GM13977 (cell line): ENCODE results near the gene GTF3C2.

Experiments
- DNase-seq: peaks from one replicate; pipeline ENCODE4 v3.0.0; 2012; ENCODE audit warnings: low spot score
- CTCF ChIP-seq: IDR thresholded peaks from 2 replicates; pipeline ENCODE4 v1.5.1; 2012; ENCODE audit warnings: mild to moderate bottlenecking, control low read depth; ENCODE audit not compliant: insufficient read depth; ENCODE audit errors: extremely low read depth, missing control alignments
- in situ Hi-C: fragments of 300-500 bp; cut with MboI; formaldehyde crosslinking; loops from one replicate; pipeline ENCODE4 v1.12.0; 2022; ENCODE audit warnings: low sequenced_read_pairs, low pct_unique_long_range_greater_than_20kb, mixed read lengths, inconsistent platforms; ENCODE audit not compliant: unreplicated experiment

Gene GTF3C2

GRCh38 chr2:27282892-27283291, 73.7 kb downstream of the GTF3C2 start:
- TF ChIP-seq CTCF = no peak
- in situ Hi-C loops = loop anchor here (10.0 to 25.0 kb wide), 3 partner anchors 178 to 446 kb away; partner anchors contain the start of genes DPYSL5 and MAPRE3
- no peak for DNase-seq

DNA sequence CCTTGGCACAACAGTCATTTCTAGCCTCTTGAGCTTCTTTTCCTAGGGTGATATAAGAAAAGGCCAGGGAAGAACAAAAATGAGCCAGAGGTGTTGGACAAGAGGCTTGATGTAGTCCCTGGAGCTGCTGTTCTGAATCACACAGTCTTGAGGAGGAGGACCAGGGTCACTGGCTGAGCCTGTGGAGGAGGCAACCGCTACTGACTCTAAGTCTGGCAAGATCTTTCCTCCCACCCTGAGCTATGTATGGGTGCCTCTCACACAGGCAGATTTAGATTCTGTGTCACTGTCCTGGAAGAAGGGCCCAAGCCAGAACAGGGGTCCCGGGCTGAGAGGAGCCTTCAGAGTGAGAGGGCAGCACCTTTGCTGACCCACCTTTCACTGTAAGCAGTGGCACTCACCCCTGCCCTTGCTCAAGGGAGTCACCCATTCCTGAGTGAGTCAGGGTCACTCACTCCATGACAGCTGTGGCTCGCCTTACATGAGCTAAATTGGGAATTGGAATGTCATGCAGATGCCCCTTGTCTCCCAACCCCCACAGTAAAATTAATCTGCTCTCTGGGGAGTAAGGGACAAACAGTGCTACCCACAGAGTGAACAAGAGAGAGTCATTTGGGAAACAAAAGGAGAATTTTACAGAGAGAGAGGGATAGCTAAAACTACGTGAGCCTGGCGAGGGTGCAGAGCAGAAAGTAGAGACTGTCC, 74.6 kb downstream of the GTF3C2 start, which contains the start of gene TRIM54:
TRIM54 (plus strand) TSS at position 575 of the 705 bp plus-strand sequence. CDS start 303 bp downstream, outside the sequence.
- in situ Hi-C loops = loop anchor here (10.0 to 25.0 kb wide), 3 partner anchors 177 to 445 kb away; partner anchors contain the start of genes DPYSL5 and MAPRE3
- no peak for DNase-seq
- TF ChIP-seq CTCF = no peak

GRCh38 chr2:27281442-27281841, 75.1 kb downstream of the GTF3C2 start:
- in situ Hi-C loops = loop anchor here (10.0 to 25.0 kb wide), 3 partner anchors 177 to 444 kb away; partner anchors contain the start of genes DPYSL5 and MAPRE3
- no peak for TF ChIP-seq CTCF
- DNase-seq = no peak

DNA sequence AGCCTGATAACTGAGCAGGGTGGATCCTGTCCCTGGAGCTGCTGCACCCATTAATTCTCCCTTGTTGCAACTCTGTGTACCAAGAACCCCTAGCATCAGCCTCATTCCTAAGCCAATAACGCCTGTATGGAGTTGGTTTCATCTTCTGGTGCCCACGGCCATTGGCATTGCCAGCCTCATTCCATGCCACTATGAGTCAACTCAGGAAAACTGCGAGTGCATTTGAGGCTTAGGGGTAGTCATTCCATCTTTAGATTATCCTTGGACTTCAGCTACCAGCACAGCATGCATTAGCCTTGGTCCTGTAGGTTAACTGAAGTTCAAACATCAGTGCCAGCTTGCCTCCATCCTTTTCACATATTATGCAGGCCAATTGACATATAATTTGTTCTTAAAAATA, 75.7 kb downstream of the GTF3C2 start:
- no peak for TF ChIP-seq CTCF
- DNase-seq = no peak
- in situ Hi-C loops = loop anchor here (10.0 to 25.0 kb wide), 3 partner anchors 176 to 444 kb away; partner anchors contain the start of genes DPYSL5 and MAPRE3

GRCh38 chr2:27278010-27278409, 78.6 kb downstream of the GTF3C2 start:
- DNase-seq = no peak
- in situ Hi-C loops = loop anchor here (25.0 kb wide), 2 partner anchors 316 to 441 kb away; partner anchors contain the start of genes DPYSL5 and MAPRE3
- no peak for TF ChIP-seq CTCF
